Keratinocyte (primary cell): ENCODE data around the gene ABCB11. TPM values are rescaled to one million over a fixed set of nuclear protein-coding genes. Genes with fewer than 3 reads are reported as not detected.
A peak's percentile ranks its signal among the peaks of the same experiment; 100 is the strongest.

ENCODE experiments used
- DNase-seq: peaks from one replicate; pipeline ENCODE4 v3.0.0-alpha.2; 2011; ENCODE audit warnings: low read depth, missing footprints, low spot score
- FAIRE-seq: peaks from 2 replicates; lab custom pipeline; 2011; peaks lifted over from hg19 to GRCh38; lab: Jason Lieb, UNC
- H2AFZ ChIP-seq: 2 replicates; pipeline ENCODE4 v1.6.0; 2012; ENCODE audit warnings: low read length, control low read depth, inconsistent platforms; ENCODE audit not compliant: control insufficient read depth
- H3K27ac ChIP-seq: 2 replicates; pipeline ENCODE4 v1.5.1; 2011; ENCODE audit warnings: low read length; ENCODE audit not compliant: control insufficient read depth, insufficient read depth
- H3K27me3 ChIP-seq: 3 replicates; pipeline ENCODE4 v1.6.0; 2011; ENCODE audit warnings: low read length; ENCODE audit not compliant: control insufficient read depth, insufficient read depth; ENCODE audit errors: extremely low read depth
- H3K36me3 ChIP-seq, 2 experiments: 2 replicates in 1 of 2; 3 replicates in 1 of 2; pipeline ENCODE4 v1.5.1; 2011; ENCODE audit warnings: low read length in 2 of 2, mild to moderate bottlenecking in 1 of 2; ENCODE audit not compliant: control insufficient read depth in 2 of 2, insufficient read depth in 2 of 2; ENCODE audit errors: extremely low read depth in 1 of 2
- H3K4me1 ChIP-seq: 3 replicates; pipeline ENCODE4 v1.5.1; 2011; ENCODE audit warnings: low read length; ENCODE audit not compliant: control insufficient read depth, insufficient read depth; ENCODE audit errors: extremely low read depth
- H3K4me2 ChIP-seq: 3 replicates; pipeline ENCODE4 v1.6.0; 2011; ENCODE audit warnings: low read depth, low read length; ENCODE audit not compliant: control insufficient read depth, insufficient read depth; ENCODE audit errors: extremely low read depth
- H3K4me3 ChIP-seq, 3 experiments: fragments of 200-600 bp in 1 of 3; sonication (generic) in 1 of 3; 2 replicates in 2 of 3; 3 replicates in 1 of 3; pipeline ENCODE4 v1.5.1; 2011 to 2016; ENCODE audit warnings: low read length in 3 of 3, mild to moderate bottlenecking in 3 of 3, control low read depth in 2 of 3, inconsistent platforms in 1 of 3, low read depth in 1 of 3, mixed read lengths in 1 of 3, mixed run types in 1 of 3, moderate library complexity in 1 of 3; ENCODE audit not compliant: control insufficient read depth in 2 of 3, insufficient read depth in 2 of 3; ENCODE audit errors: extremely low read depth in 1 of 3
- H3K79me2 ChIP-seq: 2 replicates; pipeline ENCODE4 v1.6.0; 2012; ENCODE audit warnings: low read length; ENCODE audit not compliant: control insufficient read depth, insufficient read depth
- H3K9ac ChIP-seq: 3 replicates; pipeline ENCODE4 v1.6.0; 2011; ENCODE audit warnings: low read length; ENCODE audit not compliant: control insufficient read depth, insufficient read depth; ENCODE audit errors: extremely low read depth
- H3K9me1 ChIP-seq: 3 replicates; pipeline ENCODE4 v1.6.0; 2011; ENCODE audit warnings: low read length; ENCODE audit not compliant: control insufficient read depth, insufficient read depth; ENCODE audit errors: extremely low read depth
- H3K9me3 ChIP-seq: 2 replicates; pipeline ENCODE4 v1.5.1; 2012; ENCODE audit warnings: low read depth, low read length; ENCODE audit not compliant: control insufficient read depth
- H4K20me1 ChIP-seq: 3 replicates; pipeline ENCODE4 v1.6.0; 2011; ENCODE audit warnings: low read length; ENCODE audit not compliant: control insufficient read depth, insufficient read depth; ENCODE audit errors: extremely low read depth
- EZH2 ChIP-seq: IDR thresholded peaks from one replicate; pipeline ENCODE4 v1.6.1; 2012; ENCODE audit warnings: inconsistent platforms, mild to moderate bottlenecking, low read length, moderate library complexity
- dilution Hi-C: fragments of 300-500 bp; cut with MboI; formaldehyde crosslinking; loops from one replicate; pipeline ENCODE4 v1.7.0; 2020; ENCODE audit warnings: low sequenced_read_pairs; ENCODE audit not compliant: extremely low pct_ligation_motif_present
- polyA plus RNA-seq, 5 experiments: library from polyadenylated mRNA; depleted of rRNA in 3 of 5; stranded (reverse) in 3 of 5; stranded (forward) in 1 of 5; unstranded in 1 of 5; fragments of >200 nt; gene quantifications; 1 replicate in 1 of 5; 2 replicates in 3 of 5; 3 replicates in 1 of 5; pipeline versions ENCODE4 v1.2.1 to v1.2.3, GENCODE V29; 2011 to 2012; ENCODE audit warnings: missing spikeins in 2 of 5, low read depth in 1 of 5, low replicate concordance in 1 of 5
- TF ChIP-seq, protein P1 (sequence below), 3 experiments: IDR thresholded peaks in 1 of 3; conservative IDR thresholded peaks in 1 of 3; optimal IDR thresholded peaks in 1 of 3; 2 replicates in 2 of 3; 3 replicates in 1 of 3; pipeline versions ENCODE3 to v1.5.1; 2011; ENCODE audit warnings: low read length in 3 of 3, mild to moderate bottlenecking in 3 of 3, moderate library complexity in 2 of 3, control low read depth in 1 of 3, inconsistent platforms in 1 of 3; ENCODE audit not compliant: insufficient read depth in 2 of 3; ENCODE audit errors: extremely low read depth in 1 of 3

ABCB11 gene
- polyA plus RNA-seq, 1 donor (not counting 4 experiments of a cell fraction or from before 2014, with no cell fraction given), result 0.03 TPM

DNA sequence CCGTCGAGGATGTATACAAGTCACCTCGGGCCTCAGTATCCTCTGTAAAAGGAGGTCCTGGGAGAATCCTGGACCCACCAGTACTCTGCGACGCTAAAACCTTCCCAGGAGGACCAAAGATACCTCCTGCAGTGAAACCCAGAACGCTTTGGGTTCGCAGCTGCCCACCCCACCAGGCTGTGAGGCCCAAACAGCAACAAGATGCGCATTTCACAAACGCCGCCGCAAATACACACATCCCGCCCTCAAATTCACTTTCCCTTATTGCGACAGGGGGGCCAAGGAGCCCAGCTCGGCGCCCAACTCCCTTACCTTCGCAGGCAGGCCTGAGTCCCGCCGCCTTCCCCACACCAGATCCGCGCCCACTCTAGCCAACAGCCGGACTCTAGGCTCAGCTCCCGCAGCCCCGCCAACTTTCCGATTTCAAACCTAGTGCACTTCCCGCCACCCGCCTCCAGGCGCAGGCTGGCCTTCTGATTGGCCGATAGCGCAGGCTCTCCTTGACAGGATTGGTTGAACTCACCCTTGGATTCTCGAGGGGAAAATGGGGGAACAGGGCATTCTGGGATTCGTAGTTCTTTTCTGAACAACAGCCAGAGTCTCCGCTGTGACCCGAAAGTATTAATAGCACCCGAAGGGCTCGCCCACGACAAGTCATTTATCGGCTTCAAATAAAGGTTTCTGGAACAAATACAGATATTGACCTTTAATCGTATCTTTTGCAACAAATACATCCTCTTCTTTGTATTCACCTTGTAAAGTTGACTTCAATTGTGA lies 140.9 kb downstream of the ABCB11 start, which contains the start of gene SPC25:
TSS of gene SPC25 (minus strand) at position 425 of the 777 bp plus-strand sequence. CDS start 911 bp downstream, outside the sequence.
- peak; percentile 76 for FAIRE-seq
- H3K4me2 ChIP-seq, result peak within 1 kb of the TSS; percentile 97
- peak within 1 kb of the TSS; percentile 74 for H3K9ac ChIP-seq
- peaks cover 8% of the 10 kb centered on the region for H3K79me2 ChIP-seq
- peak within 1 kb of the TSS; percentile 33 for H3K27ac ChIP-seq
- no peaks in the 10 kb centered on the region for H3K36me3 ChIP-seq
- H2AFZ ChIP-seq, result peak within 1 kb of the TSS; percentile 97
- H3K9me1 ChIP-seq, result no peaks in the 10 kb centered on the region
- H3K9me3 ChIP-seq, result no peaks in the 10 kb centered on the region
- dilution Hi-C loops, result no loop called here
- H4K20me1 ChIP-seq, result no peaks in the 10 kb centered on the region
- TF ChIP-seq, protein P1, sequence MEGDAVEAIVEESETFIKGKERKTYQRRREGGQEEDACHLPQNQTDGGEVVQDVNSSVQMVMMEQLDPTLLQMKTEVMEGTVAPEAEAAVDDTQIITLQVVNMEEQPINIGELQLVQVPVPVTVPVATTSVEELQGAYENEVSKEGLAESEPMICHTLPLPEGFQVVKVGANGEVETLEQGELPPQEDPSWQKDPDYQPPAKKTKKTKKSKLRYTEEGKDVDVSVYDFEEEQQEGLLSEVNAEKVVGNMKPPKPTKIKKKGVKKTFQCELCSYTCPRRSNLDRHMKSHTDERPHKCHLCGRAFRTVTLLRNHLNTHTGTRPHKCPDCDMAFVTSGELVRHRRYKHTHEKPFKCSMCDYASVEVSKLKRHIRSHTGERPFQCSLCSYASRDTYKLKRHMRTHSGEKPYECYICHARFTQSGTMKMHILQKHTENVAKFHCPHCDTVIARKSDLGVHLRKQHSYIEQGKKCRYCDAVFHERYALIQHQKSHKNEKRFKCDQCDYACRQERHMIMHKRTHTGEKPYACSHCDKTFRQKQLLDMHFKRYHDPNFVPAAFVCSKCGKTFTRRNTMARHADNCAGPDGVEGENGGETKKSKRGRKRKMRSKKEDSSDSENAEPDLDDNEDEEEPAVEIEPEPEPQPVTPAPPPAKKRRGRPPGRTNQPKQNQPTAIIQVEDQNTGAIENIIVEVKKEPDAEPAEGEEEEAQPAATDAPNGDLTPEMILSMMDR (optimal IDR thresholded peaks at IDR 0.05 in 1 of 3, IDR thresholded peaks at IDR 0.05 in 1 of 3, conservative IDR thresholded peaks at IDR 0.05 in 1 of 3; ENCODE audit: extremely low read depth in 1 of 3, insufficient read depth in 2 of 3, low read length in 3 of 3), result no peak
- TF ChIP-seq EZH2, result no peak
- H3K4me1 ChIP-seq, result peaks cover 19% of the 10 kb centered on the region
- peak; percentile 9 for DNase-seq
- peak within 1 kb of the TSS; percentile 49 to 93 (median 82) for H3K4me3 ChIP-seq
- peaks cover 6% of the 10 kb centered on the region for H3K27me3 ChIP-seq

DNA sequence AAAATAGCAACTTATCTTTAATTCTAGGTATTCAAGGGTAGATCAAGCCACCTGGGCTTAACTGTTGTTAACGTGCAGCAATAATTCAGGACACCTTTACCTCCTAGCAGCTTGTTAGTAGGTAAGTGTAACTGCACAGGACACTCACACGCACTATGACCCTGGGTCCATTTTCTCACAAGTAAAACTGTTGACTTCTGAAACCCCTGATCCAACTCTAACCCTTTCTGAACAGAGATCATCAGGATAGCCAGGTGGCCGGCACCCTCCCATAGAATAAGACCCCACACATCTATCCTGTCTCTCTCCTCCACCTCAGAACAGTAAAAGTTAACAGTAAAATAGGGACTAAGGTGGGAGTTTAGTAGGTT lies 141.5 kb downstream of the ABCB11 start:
- TF ChIP-seq, protein P1 (optimal IDR thresholded peaks at IDR 0.05 in 1 of 3, IDR thresholded peaks at IDR 0.05 in 1 of 3, conservative IDR thresholded peaks at IDR 0.05 in 1 of 3; ENCODE audit: extremely low read depth in 1 of 3, insufficient read depth in 2 of 3, low read length in 3 of 3), result no peak
- TF ChIP-seq EZH2, result no peak

More for the DNA sequence above, 141.5 kb downstream of the ABCB11 start:
- peaks cover 24% of the 10 kb centered on the region for H3K4me1 ChIP-seq
- dilution Hi-C loops, result no loop called here
- peak overlapping the region; percentile 49 to 93 (median 82) for H3K4me3 ChIP-seq
- H3K4me2 ChIP-seq, result peak overlapping the region; percentile 97
- peaks cover 6% of the 10 kb centered on the region for H3K27me3 ChIP-seq
- H2AFZ ChIP-seq, result peak overlapping the region; percentile 97
- peaks cover 8% of the 10 kb centered on the region for H3K79me2 ChIP-seq
- H3K9ac ChIP-seq, result peak overlapping the region; percentile 74
- DNase-seq, result no peak
- H3K9me3 ChIP-seq, result no peaks in the 10 kb centered on the region
- H3K9me1 ChIP-seq, result no peaks in the 10 kb centered on the region
- H3K27ac ChIP-seq, result peak overlapping the region; percentile 33
- no peaks in the 10 kb centered on the region for H4K20me1 ChIP-seq
- H3K36me3 ChIP-seq, result no peaks in the 10 kb centered on the region
- no peak for FAIRE-seq
